Ecto neural progenitor cell (in vitro differentiated cells): ENCODE measurements around the gene IQUB.
"Not testable (repeated sequence)": the region's sequence is repeated elsewhere in the genome, so short reads cannot be mapped to it uniquely, and the experiment has no call there.

Experiments used
- DNase-seq: peaks from one replicate; pipeline ENCODE4 v3.0.0-alpha.2; 2018; ENCODE audit warnings: low spot score

Gene IQUB

DNA sequence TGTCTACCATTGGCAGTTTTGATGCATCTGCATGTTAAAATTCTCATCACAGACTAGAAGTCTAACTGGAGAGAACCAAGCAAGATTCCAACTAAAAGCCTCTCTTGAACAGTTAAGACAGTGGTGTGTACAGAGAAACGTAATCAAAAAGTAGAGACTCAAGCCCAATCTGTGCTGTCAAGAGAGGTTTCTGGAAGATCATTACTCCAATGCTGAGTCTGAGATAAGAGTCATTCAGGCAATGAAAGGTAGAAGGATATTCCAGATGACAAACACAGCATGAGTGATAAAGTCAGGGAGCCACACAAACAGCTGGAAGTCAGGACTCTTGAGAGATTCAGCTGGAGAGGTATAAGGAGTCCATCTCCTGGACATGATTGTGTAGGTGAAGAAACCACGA lies 48.7 kb downstream of the IQUB start:
- DNase-seq = no peak

DNA sequence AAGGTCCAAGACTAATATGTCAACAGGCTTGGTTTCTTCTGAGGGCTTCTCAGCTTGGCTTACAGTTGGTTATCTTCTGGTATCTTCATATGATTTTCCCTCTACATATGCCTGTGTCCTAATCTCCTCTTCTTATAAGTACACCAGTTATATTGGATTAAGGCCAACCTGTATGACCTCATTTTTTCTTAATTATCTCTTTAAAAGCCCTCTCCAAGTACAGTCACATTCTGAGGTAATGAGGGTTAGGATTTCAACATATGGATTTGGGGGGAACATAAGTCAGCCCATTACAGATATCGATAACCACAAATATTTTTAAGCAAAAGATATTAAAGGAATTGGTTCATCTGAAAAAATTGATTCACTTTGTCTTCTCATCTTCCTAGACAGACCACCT lies 49.2 kb downstream of the IQUB start:
- DNase-seq = no peak

GRCh38 chr7:123484199-123484598 lies 50.2 kb downstream of the IQUB start:
- no peak for DNase-seq

- DNase-seq = no peak
Observed at GRCh38 chr7:123480107-123480506, 54.3 kb downstream of the IQUB start.

DNA sequence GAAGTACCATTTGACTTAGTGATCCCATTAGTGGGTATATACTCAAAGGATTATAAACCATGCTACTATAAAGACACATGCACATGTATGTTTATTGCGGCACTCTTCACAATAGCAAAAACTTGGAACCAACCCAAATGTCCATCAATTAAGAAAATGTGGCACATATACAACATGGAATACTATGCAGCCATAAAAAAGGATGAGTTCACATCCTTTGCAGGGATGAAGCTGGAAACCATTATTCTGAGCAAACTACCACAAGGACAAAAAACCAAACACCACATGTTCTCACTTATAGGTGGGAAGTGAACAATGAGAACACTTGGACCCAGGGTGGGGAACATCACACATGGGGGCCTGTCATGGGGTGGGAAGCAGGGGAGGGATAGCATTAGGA lies 56.3 kb downstream of the IQUB start:
- DNase-seq = not testable (repeated sequence)

- DNase-seq = no peak
Observed at GRCh38 chr7:123472750-123473445, 61.5 kb downstream of the IQUB start.

GRCh38 chr7:123472327-123472726 lies 62.1 kb downstream of the IQUB start:
- no peak for DNase-seq

- DNase-seq = no peak
Observed at GRCh38 chr7:123468303-123468702, 66.1 kb downstream of the IQUB start.

DNA sequence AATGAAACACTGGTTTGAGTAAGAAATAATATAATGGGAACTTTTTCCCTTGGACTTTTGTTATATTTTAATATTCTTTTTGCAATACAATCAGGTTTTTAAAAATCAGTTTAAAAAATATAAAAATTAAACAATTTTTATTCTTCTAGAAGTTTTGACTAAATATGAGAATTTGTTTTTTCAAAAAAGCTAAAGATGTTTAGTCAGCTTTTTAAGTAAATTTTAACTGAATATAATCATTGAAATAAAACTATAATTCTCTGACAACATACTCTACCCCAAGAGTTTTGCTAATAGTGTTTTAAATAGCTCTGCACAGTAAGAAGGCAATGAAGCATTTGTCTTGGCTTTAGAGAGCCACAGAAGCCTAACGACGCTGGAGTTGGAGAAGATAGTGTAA lies 70.5 kb downstream of the IQUB start:
- no peak for DNase-seq

DNA sequence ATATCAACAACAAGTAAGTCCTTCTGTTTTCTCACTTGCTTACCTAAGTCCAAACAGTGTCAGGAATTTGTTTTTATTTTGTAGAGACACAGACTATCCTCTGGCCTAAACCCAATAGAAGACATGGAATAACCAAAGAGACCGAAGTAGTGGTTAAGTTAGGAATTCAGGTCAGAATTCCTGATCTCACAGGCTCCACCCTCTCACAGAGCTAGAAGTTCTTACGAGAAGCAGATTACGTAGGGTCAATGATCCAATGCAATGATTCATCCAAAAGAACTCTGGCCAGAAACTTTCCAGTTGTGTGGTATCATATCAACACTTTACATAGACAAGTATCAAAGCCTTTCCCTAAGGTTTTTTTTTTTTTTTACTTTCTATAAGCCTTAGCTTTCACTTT lies 73.8 kb downstream of the IQUB start:
- DNase-seq = no peak

- no peak for DNase-seq
Observed at GRCh38 chr7:123455965-123456470, 78.4 kb downstream of the IQUB start.

DNA sequence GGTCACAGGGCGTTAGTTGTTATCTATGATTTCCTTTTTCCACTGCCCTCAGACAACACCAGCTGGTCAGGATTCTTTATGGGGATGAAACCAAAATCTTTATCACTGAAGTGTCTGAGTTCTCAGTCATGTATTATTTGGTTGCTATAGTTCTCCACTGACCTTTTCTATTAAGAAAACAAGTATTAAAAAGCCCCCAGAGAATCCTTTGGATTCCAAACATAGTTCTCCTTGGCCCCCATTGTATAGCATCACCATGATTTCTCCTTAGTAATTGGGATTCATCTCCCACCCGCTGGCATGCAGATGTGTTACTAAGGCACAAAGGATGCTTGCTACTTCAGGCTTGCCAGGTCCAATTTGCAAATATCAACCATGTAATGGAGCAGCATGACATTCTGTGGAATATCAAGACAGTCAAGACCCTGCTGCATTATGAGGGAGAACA lies 94.3 kb downstream of the IQUB start:
- DNase-seq = no peak

GRCh38 chr7:123439191-123439590 lies 95.2 kb downstream of the IQUB start:
- DNase-seq = no peak

DNA sequence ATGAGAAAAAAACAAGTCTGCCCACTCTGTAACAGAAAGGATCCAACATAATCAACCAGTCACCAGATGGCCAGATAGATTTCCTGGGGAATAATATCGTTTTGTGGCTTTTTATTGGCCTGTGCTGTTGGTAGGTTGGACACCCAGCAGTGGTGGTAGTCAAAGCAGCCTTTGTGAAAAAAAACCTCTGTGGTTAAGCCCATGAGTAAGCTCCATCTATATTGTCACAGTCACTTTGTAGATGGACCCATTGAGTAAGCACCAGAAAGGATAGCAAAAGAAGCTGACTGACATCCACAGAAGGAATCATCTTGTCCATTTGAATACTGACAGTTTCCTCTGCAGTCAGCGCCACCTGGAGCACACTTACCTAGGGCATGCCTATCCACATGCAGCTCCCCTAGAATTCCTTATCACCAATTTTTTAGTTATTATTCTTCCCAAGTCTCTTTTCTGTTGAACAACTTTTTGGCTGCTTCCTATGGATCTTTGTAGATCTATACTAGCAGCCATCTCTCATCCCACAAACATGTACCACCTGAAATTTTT lies 96.9 kb downstream of the IQUB start:
- no peak for DNase-seq

DNA sequence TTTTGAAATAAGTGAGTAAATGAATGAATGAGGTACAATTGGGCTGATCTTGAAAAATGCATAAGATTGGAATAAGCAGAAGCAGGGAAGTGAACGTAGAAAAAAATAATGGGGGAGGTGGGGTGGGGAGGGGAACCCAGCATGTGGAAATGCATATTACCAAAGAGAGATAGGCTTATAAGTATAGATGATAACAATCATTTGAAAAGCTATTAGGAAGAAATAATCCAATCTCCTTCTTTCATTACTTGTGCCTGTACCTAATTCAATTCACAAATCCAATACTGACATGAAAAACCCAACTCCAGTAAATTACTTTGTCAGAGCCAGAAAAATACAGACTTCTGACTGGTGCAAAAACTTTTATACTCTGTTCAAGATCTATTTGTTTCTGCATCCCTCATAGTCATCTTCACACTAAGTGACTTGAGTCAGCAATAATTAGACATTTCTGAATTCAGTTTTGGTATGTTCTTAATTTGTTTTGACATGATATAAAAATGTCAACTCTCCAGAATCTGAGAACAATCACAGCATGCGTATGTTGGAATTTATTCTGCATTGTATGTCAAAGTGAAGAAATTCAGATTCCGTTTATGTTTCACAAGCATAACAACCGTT lies 99.2 kb downstream of the IQUB start:
- DNase-seq = no peak

- DNase-seq = no peak
Observed at GRCh38 chr7:123433665-123434064, 100.7 kb downstream of the IQUB start.

DNA sequence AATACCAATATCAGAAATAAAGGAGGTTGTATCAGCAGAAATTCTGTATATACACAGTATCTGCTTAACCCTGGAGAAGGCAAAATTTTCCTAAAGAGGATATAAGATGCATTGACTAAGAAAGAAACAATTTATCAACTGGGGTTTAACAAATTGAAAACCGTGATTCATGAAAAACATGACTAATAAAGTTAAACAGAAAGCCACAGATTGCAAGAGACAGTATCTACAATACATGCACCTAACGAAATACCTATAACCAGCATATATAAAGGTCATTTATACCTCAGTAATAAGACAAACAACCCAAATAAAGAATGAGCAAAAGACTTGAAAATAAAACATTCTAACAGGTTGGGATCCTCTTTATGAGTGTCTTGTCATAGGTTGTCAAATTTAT lies 101.8 kb downstream of the IQUB start:
- DNase-seq = no peak

GRCh38 chr7:123431075-123431614 lies 103.2 kb downstream of the IQUB start:
- no peak for DNase-seq

DNA sequence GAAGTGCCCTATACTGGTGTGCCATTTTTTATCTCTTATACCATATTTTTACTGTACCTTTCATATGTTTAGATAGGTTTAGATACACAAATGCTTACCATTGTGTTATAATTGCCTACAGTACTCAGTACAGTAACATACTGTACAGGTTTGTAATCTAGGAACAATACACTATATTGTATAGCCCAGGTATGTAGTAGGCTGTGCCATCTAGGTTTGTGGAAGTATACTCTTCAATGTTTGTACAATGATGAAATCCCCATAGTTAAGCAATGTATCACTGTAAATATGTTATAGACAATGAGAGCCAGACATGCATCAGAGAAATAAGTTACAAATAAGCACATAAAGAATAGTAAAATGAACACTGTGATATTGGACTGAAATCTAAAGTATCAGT lies 109.1 kb downstream of the IQUB start:
- no peak for DNase-seq

DNA sequence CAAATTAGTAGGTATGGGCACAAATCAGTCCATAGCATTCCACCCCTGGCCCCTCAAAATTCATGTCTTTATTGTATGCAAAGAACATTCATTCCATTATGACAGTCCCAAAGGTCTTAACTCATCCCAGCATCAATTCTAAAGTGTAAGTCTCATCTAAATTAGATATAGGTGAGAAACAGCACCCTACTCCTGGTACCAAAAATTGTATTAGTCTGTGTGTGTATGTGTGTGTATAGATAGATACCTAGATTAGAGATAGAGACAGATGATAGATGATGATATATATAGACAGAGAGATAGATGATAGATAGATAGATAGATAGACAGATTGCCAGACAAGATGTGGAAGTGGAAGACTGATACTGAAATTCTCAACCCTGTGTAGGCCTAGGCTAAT lies 109.9 kb downstream of the IQUB start:
- no peak for DNase-seq

GRCh38 chr7:123423622-123424021 lies 110.8 kb downstream of the IQUB start:
- DNase-seq = no peak

GRCh38 chr7:123417580-123417979 lies 116.8 kb downstream of the IQUB start:
- DNase-seq = no peak

- no peak for DNase-seq
Observed at GRCh38 chr7:123415625-123416024, 118.8 kb downstream of the IQUB start.
